GM23248 (cell line): Measurements from ENCODE around the gene SYNDIG1. TPM values are rescaled to one million over a fixed set of nuclear protein-coding genes. Genes with fewer than 3 reads are reported as not detected.

ENCODE experiments used
- DNase-seq: peaks from one replicate; pipeline ENCODE4 v3.0.0-alpha.2; 2015
- H2AFZ ChIP-seq: fragments of 200-600 bp; sonication (generic); 2 replicates; pipeline ENCODE4 v1.6.1; 2016; ENCODE audit warnings: antibody characterized with exemption
- H3F3A ChIP-seq: fragments of 200-600 bp; sonication (generic); 2 replicates; pipeline ENCODE4 v1.6.1; 2016; ENCODE audit warnings: mild to moderate bottlenecking, antibody characterized with exemption, mixed run types; ENCODE audit not compliant: insufficient read depth
- H3K27ac ChIP-seq: fragments of 200-600 bp; sonication (generic); 2 replicates; pipeline ENCODE4 v1.5.1; 2016; ENCODE audit warnings: mild to moderate bottlenecking
- H3K27me3 ChIP-seq: fragments of 200-600 bp; sonication (generic); replicated peaks from 2 replicates; pipeline ENCODE4 v1.6.1; 2016; ENCODE audit warnings: mild to moderate bottlenecking; ENCODE audit not compliant: insufficient read depth
- H3K36me3 ChIP-seq: fragments of 200-600 bp; sonication (generic); 2 replicates; pipeline ENCODE4 v1.6.1; 2016; ENCODE audit warnings: low read depth, mild to moderate bottlenecking
- H3K4me1 ChIP-seq: fragments of 200-600 bp; sonication (generic); 2 replicates; pipeline ENCODE4 v1.6.1; 2016; ENCODE audit warnings: mild to moderate bottlenecking; ENCODE audit not compliant: insufficient read depth
- H3K4me2 ChIP-seq: fragments of 200-600 bp; sonication (generic); one replicate; pipeline ENCODE4 v1.6.1; 2016; ENCODE audit warnings: mild to moderate bottlenecking; ENCODE audit not compliant: unreplicated experiment
- H3K4me3 ChIP-seq: fragments of 200-600 bp; sonication (generic); 2 replicates; pipeline ENCODE4 v1.5.1; 2016; ENCODE audit warnings: mild to moderate bottlenecking
- H3K79me2 ChIP-seq: fragments of 200-600 bp; sonication (generic); 2 replicates; pipeline ENCODE4 v1.6.1; 2016; ENCODE audit warnings: mild to moderate bottlenecking; ENCODE audit not compliant: insufficient read depth
- H3K9ac ChIP-seq: fragments of 200-600 bp; sonication (generic); 2 replicates; pipeline ENCODE4 v1.6.1; 2016; ENCODE audit warnings: mild to moderate bottlenecking
- H3K9me2 ChIP-seq: fragments of 200-600 bp; sonication (generic); 2 replicates; pipeline ENCODE4 v1.6.1; 2016; ENCODE audit warnings: mixed run types, mild to moderate bottlenecking, moderate library complexity; ENCODE audit not compliant: insufficient read depth
- H3K9me3 ChIP-seq: fragments of 200-600 bp; sonication (generic); one replicate; pipeline ENCODE4 v1.6.1; 2017; ENCODE audit warnings: low read depth
- H4K20me1 ChIP-seq: fragments of 200-600 bp; sonication (generic); 2 replicates; pipeline ENCODE4 v1.6.0; 2016; ENCODE audit not compliant: insufficient read depth
- EZH2 ChIP-seq: fragments of 200-600 bp; sonication (generic); IDR thresholded peaks from 2 replicates; pipeline ENCODE4 v1.6.1; 2018; ENCODE audit warnings: antibody characterized with exemption, mild to moderate bottlenecking; ENCODE audit not compliant: insufficient read depth, poor library complexity, severe bottlenecking
- EZH2phosphoT487 ChIP-seq: fragments of 200-600 bp; sonication (generic); IDR thresholded peaks from 2 replicates; pipeline ENCODE4 v1.6.1; 2018; ENCODE audit warnings: antibody characterized with exemption, moderate library complexity, mild to moderate bottlenecking, low read depth; ENCODE audit not compliant: insufficient read depth
- WGBS, 2 experiments: methylation state at CpG; one replicate each; pipeline ENCODE4 v1.1.6; 2015 to 2017; ENCODE audit warnings: low lambda C conversion rate in 2 of 2, low coverage in 1 of 2; ENCODE audit errors: missing lambda C conversion rate in 2 of 2; 5-methylcytosine and 5-hydroxymethylcytosine counted together
- in situ Hi-C: fragments of 300-500 bp; cut with MboI; formaldehyde crosslinking; loops from 2 replicates; pipeline ENCODE4 v1.15.0; 2020
- polyA plus RNA-seq: library from polyadenylated mRNA; unstranded; fragments of >200 nt; fragmentation: Nextera tagmentation; extraction: Ambion mirVana; gene quantifications from 2 replicates; pipeline ENCODE4 v1.2.1, GENCODE V29; 2016
- total RNA-seq: library from RNA; depleted of rRNA; stranded (reverse); fragments of >200 nt; shearing (Covaris generic); gene quantifications from 2 replicates; pipeline ENCODE4 v1.2.3, GENCODE V29; 2014

SYNDIG1 gene
- total and polyA plus RNA-seq, 2 experiments from 2014 or later: 1.6 to 2.6 TPM

DNA sequence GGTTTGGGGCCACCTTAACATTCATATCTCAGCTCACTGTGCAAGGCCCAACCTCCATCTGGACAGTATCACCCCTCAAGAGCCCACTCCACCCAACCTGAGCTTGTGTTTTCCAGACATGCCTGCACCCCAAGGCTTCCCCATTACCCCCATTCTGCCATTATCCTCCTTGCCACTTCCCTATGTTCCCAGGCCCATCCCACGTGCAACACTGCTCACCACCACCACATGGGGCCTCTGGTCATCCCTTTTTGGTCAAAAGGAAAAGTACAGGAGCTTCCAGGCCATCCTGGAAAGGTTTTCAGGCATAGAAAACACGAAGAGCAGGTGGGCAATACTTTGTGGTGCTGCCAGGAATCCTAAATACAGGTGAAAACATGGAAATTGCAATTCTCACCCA lies 140.3 kb downstream of the SYNDIG1 start:
- H2AFZ ChIP-seq: 0 out of 2 replicates have a peak overlapping the region, but pooled peaks have one; percentile 48
- no peaks in the 10 kb centered on the region for H3K9me2 ChIP-seq
- H3K9me3 ChIP-seq: no peaks in the 10 kb centered on the region
- no peak overlapping the region for H3K9ac ChIP-seq
- 0 out of 2 replicates have a peak, but pooled peaks cover 10% of the 10 kb centered on the region for H3F3A ChIP-seq
- H3K27ac ChIP-seq: no peak overlapping the region
- no peak overlapping the region for H3K4me3 ChIP-seq
- TF ChIP-seq EZH2 (no peak), EZH2phosphoT487 (no peak)
- no peaks in the 10 kb centered on the region for H3K36me3 ChIP-seq
- no peaks in the 10 kb centered on the region for H4K20me1 ChIP-seq
- no peaks in the 10 kb centered on the region for H3K27me3 ChIP-seq
- H3K79me2 ChIP-seq: no peaks in the 10 kb centered on the region
- peaks cover 9% of the 10 kb centered on the region for H3K4me1 ChIP-seq
- in situ Hi-C loops: no loop called here
- WGBS, 2 experiments: 33 to 38% methylated on average over 2 of the region's 2 CpGs
- DNase-seq: peak; percentile 8
- no peak overlapping the region for H3K4me2 ChIP-seq

DNA sequence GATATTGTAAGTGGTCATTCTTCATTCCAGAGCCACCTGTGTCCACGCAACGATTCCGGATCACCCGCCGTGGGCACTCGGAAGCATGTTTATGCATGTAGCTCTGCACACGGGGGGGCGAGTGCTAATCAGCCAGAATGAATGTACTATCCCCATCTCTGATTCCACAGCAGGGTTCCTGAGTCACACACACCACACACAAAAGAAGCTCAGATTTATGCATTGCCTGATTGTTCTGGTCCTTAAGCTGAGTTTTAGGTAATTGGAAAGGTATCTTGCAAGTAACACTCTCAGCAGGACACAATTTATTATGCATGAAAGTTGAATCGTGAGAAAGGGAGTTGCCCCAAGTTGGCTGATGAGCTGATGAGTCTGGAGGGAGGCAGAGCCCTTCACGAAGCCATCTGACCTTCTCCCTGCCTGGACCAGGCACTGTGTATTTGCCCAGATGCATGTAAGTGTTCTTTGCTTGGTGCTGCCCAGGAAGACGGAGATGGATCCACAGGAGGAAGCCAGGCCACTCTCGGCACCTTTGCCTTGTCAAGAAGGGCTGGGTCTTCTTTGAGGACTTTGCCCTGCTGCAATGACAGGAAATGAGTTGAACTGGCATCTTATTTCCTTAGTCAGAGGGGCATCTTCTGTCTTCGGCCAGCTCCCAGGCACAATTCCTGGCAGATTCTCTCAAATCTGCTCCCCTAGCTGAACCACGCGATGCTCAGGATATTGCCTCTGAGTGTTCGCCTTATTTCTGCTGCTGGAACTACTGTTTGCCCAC lies 141.1 kb downstream of the SYNDIG1 start:
- WGBS, 2 experiments: 81 to 82% methylated on average over 16 of the region's 16 CpGs
- peak; percentile 20 for DNase-seq
- Histone ChIP-seq H3K4me3 (no peak overlapping the region), H2AFZ (no peak overlapping the region), H3F3A (0 out of 2 replicates have a peak, but pooled peaks cover 10% of the 10 kb centered on the region), H3K9me2 (no peaks in the 10 kb centered on the region), H3K4me1 (peaks cover 9% of the 10 kb centered on the region), H3K9me3 (no peaks in the 10 kb centered on the region), H4K20me1 (no peaks in the 10 kb centered on the region), H3K27ac (no peak overlapping the region), H3K36me3 (no peaks in the 10 kb centered on the region), H3K4me2 (no peak overlapping the region), H3K27me3 (no peaks in the 10 kb centered on the region), H3K9ac (no peak overlapping the region), H3K79me2 (no peaks in the 10 kb centered on the region)
- TF ChIP-seq EZH2 (no peak), EZH2phosphoT487 (no peak)
- in situ Hi-C loops: no loop called here

DNA sequence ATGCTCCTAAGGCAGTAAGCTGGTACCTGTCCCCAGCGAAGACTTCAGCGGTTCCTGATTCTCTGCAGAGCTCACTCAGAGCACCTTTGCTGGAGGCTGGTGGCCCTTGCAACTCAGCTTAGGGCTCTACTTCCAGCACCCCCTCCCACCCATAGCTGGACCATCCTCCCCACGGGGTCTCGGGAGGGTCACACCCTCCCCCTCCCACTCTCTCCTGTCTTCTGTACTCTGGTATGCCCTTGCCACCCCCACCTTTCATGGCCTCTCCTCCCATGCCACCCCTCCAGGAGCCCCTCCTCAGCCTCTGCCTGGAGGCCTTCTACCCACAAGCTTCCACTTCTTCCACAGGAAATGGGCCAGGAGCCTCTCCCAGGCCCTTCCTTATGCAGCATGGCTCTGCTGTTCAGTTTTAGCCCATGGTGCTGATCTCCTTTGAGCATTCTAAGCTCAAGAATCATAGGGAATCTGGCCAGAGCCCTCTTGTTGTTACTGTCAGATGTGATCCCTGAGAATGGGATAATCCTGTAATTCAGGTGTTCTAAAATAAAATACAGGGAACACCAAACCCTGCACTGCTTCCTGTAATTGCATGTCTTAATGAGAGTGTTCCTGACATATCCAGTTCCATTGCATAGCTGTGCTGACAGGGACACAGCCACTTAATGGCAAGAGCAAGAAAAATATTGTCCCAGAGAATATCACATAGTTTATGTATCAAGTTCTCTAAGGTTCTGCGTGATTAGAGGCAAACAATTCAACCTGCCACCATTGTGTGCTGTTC lies 142.1 kb downstream of the SYNDIG1 start:
- in situ Hi-C loops: no loop called here
- H3K27ac ChIP-seq: no peak overlapping the region

DNA sequence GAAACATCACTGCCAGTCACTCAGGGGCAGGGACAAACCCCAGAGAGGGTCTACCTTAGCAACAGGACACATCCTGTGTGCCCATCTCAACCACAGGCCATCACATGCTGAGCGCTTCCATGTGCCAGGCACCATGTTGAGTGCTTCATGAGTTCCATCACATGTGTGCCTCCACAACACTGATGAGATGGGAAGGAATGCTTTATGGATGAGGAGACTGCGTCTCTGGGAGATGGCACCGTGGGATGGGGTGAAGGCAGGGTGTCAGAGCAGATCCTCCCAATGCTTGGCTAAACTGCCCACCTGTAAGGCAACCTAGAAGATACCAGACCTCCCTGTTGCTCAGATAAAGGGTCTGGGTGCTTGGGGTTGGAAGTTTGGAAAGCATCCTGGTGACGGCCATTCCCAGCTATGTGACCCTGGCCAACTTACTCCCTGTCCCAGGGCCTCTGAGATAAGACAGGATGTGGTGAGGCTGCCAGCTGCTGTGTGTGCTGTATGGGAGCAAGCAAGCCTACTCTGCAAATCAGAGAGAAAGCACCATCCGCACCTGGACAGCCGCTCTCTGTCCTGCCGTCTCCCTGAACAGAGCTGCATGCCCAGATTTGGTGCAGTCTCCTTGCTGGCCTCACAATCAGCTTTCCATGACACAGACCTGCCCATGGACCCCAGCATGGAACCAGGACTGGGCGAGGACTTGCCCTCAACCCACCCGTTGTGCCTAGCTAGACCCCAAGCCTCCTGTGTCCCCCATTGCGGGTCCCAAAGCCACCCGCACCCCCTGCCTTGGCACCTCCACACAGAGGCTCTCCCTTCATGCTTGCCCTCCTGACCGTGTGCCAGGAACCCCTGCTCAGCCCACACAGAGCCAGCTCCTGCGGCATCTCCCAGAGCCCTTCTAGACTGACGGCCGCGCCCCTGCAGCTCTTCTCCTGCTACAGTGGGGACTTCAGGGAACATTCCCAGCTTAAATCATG lies 143.7 kb downstream of the SYNDIG1 start:
- Histone ChIP-seq H3K36me3 (no peaks in the 10 kb centered on the region), H3K79me2 (no peaks in the 10 kb centered on the region), H3K4me1 (peaks cover 9% of the 10 kb centered on the region), H3K27me3 (no peaks in the 10 kb centered on the region), H3K9me3 (no peaks in the 10 kb centered on the region), H3K9me2 (no peaks in the 10 kb centered on the region), H3F3A (0 out of 2 replicates have a peak, but pooled peaks cover 10% of the 10 kb centered on the region), H3K9ac (no peak overlapping the region), H3K27ac (no peak overlapping the region), H4K20me1 (no peaks in the 10 kb centered on the region), H3K4me2 (no peak overlapping the region), H3K4me3 (no peak overlapping the region), H2AFZ (no peak overlapping the region)
- no peak for DNase-seq
- 83% methylated on average over 16 of the region's 16 CpGs for WGBS, 2 experiments
- in situ Hi-C loops: no loop called here
- TF ChIP-seq EZH2 (no peak), EZH2phosphoT487 (no peak)

More for the DNA sequence above, 142.1 kb downstream of the SYNDIG1 start:
- no peaks in the 10 kb centered on the region for H3K9me3 ChIP-seq
- 82 to 85% methylated on average over 5 of the region's 5 CpGs for WGBS, 2 experiments
- H3K79me2 ChIP-seq: no peaks in the 10 kb centered on the region
- no peaks in the 10 kb centered on the region for H3K27me3 ChIP-seq
- no peaks in the 10 kb centered on the region for H3K36me3 ChIP-seq
- H3K4me3 ChIP-seq: no peak overlapping the region
- no peak for DNase-seq
- H3K4me2 ChIP-seq: no peak overlapping the region
- no peaks in the 10 kb centered on the region for H3K9me2 ChIP-seq
- H3K9ac ChIP-seq: no peak overlapping the region
- no peaks in the 10 kb centered on the region for H4K20me1 ChIP-seq
- TF ChIP-seq EZH2phosphoT487 (no peak), EZH2 (no peak)
- 0 out of 2 replicates have a peak, but pooled peaks cover 10% of the 10 kb centered on the region for H3F3A ChIP-seq
- H2AFZ ChIP-seq: no peak overlapping the region
- peaks cover 9% of the 10 kb centered on the region for H3K4me1 ChIP-seq
